Activated naive CD4-positive, alpha-beta T cell treated with anti-CD3 and anti-CD28 coated beads, Interleukin-2, amount 50 U/mL, for 24 hours (primary cell): ENCODE measurements around the gene SCYGR5.

ENCODE experiments used
- H3K27ac Mint-ChIP-seq: one replicate; pipeline ENCODE4 v1.8.0; 2021; ENCODE audit warnings: mild to moderate bottlenecking, mixed read lengths
- H3K27me3 Mint-ChIP-seq: one replicate; pipeline ENCODE4 v1.8.0; 2021; ENCODE audit warnings: mixed read lengths
- H3K36me3 Mint-ChIP-seq: one replicate; pipeline ENCODE4 v1.8.0; 2021; ENCODE audit warnings: mixed read lengths
- H3K4me1 Mint-ChIP-seq: one replicate; pipeline ENCODE4 v1.8.0; 2021; ENCODE audit warnings: mixed read lengths
- H3K4me3 Mint-ChIP-seq: one replicate; pipeline ENCODE4 v1.8.0; 2021; ENCODE audit warnings: mild to moderate bottlenecking, mixed read lengths
- H3K9me3 Mint-ChIP-seq: one replicate; pipeline ENCODE4 v1.8.0; 2021; ENCODE audit warnings: mixed read lengths

Gene SCYGR5

DNA sequence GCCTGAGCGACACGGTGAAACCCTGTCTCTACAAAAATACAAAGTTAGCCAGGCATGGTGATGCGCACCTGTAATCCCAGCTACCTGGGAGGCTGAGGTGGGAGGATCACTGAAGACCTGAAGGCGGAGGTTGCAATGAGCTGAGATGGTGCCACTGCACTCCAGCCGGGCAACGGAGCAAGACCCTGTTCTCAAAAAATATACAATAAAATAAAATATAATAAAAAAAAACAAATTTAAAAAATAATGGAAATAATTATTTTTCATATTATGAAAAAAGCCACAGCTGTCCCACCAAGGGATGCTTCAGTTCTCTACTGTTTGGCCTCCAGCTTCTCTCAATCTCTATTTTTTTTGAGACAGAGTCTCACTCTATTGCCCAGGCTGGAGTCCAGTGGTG, 40.8 kb downstream of the SCYGR5 start:
- Mint-ChIP-seq H3K4me3 (no peak overlapping the region), H3K4me1 (no peaks in the 10 kb centered on the region), H3K27me3 (peaks cover 14% of the 10 kb centered on the region), H3K27ac (no peak overlapping the region), H3K36me3 (no peaks in the 10 kb centered on the region), H3K9me3 (no peaks in the 10 kb centered on the region)

DNA sequence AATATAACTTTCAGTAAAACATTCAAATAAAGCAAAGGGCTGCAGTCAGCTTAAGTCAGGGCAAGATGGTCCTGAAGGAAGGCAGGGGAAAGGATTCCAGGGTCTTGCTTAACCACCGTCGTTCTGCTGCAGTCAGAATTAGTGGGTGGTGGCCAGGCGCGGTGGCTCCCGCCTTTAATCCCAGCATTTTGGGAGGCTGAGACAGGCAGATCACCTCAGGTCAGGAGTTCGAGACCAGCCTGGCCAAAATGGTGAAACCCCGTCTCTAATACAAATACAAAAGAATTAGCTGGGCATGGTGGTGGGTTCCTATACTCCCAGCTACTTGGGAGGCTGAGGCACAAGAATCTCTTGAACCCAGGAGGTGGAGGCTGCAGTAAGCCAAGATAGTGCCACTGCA, 44.4 kb downstream of the SCYGR5 start:
- H3K27me3 Mint-ChIP-seq = peaks cover 9% of the 10 kb centered on the region
- no peaks in the 10 kb centered on the region for H3K9me3 Mint-ChIP-seq
- H3K4me3 Mint-ChIP-seq = no peak overlapping the region
- no peak overlapping the region for H3K27ac Mint-ChIP-seq
- no peaks in the 10 kb centered on the region for H3K36me3 Mint-ChIP-seq
- H3K4me1 Mint-ChIP-seq = no peaks in the 10 kb centered on the region

DNA sequence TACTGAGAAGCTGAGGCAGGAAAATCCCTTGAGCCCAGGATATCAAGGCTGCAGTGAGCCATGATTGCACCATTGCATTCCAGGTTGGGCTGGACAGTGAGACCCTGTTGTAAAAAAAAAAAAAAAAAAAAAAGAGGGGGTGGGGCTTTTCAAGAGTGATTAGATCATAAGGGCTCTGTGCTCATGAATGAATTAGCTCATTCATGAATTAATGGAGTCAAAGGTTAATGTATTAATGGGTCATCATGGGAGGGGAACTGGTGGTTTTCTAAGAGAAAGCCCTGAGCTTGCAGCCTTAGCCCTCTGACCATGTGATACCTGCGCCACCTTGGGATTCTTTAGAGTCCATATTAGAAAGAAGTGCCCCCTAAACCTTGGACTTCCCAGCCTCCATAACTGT, 46.7 kb downstream of the SCYGR5 start:
- Mint-ChIP-seq H3K4me1 (no peaks in the 10 kb centered on the region), H3K9me3 (no peaks in the 10 kb centered on the region), H3K4me3 (no peak overlapping the region), H3K27me3 (peaks cover 9% of the 10 kb centered on the region), H3K27ac (no peak overlapping the region), H3K36me3 (no peaks in the 10 kb centered on the region)

DNA sequence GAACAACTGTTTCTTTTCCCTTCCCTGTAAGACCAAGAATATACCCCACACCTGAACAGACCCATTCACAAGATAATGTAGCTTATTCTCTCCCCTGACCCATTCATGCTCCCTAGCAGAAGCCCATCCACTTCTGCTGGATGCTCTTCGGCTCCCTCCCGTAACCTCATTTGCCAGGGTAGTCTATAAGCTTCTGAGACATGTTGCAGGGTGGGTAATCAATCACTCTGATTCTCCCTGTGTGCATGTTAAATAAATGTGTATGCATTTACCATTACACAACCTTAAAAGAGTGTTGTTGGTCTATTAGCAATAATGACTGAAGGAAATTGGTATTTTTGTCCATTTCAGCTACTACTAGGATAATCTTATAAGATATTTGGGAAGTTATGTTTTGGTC, 49.9 kb downstream of the SCYGR5 start:
- H3K9me3 Mint-ChIP-seq = no peaks in the 10 kb centered on the region
- peaks cover 10% of the 10 kb centered on the region for H3K27me3 Mint-ChIP-seq
- no peaks in the 10 kb centered on the region for H3K4me1 Mint-ChIP-seq
- no peaks in the 10 kb centered on the region for H3K36me3 Mint-ChIP-seq
- no peak overlapping the region for H3K27ac Mint-ChIP-seq
- no peak overlapping the region for H3K4me3 Mint-ChIP-seq
